ENCODE results near the gene RDH12.

- peak; percentile 52 to 61 for TF ChIP-seq CTCF (IDR thresholded peaks at IDR 0.05; ENCODE audit: extremely low read depth in 1 of 2, insufficient read depth in 1 of 2, low read depth in 1 of 2, low read length in 2 of 2)
- TF ChIP-seq POLR2A (IDR thresholded peaks at IDR 0.05; ENCODE audit: low read depth, low read length) = no peak
- TF ChIP-seq EZH2 (IDR thresholded peaks at IDR 0.05; ENCODE audit: borderline replicate concordance, low read depth, low read length, severe bottlenecking) = no peak
- no peak for TF ChIP-seq GATA2 (IDR thresholded peaks at IDR 0.05; ENCODE audit: insufficient read depth, insufficient read length, low read depth, low read length)
- TF ChIP-seq POLR2AphosphoS5 (IDR thresholded peaks at IDR 0.05; ENCODE audit: insufficient read depth, low read depth, low read length) = no peak
- no peak for TF ChIP-seq MAX (IDR thresholded peaks at IDR 0.05; ENCODE audit: insufficient read depth, insufficient read length)
- TF ChIP-seq JUN (IDR thresholded peaks at IDR 0.05; ENCODE audit: borderline replicate concordance, insufficient read depth, insufficient read length, low read depth) = no peak
- no peak for TF ChIP-seq MYC (IDR thresholded peaks at IDR 0.05; ENCODE audit: low read depth, low read length)
- no peak for TF ChIP-seq FOS (IDR thresholded peaks at IDR 0.05; ENCODE audit: borderline replicate concordance, insufficient read depth, low read length)
Measured at GRCh38 chr14:67704484-67705089, 2.9 kb downstream of the RDH12 start.
